OCI-M2 (cell line): ENCODE data around the gene PRSS8.

Experiments
- DNase-seq: peaks from one replicate; lab custom pipeline; 2025; ENCODE audit not compliant: unreplicated experiment; lab: John Stamatoyannopoulos, UW

PRSS8 gene

DNA sequence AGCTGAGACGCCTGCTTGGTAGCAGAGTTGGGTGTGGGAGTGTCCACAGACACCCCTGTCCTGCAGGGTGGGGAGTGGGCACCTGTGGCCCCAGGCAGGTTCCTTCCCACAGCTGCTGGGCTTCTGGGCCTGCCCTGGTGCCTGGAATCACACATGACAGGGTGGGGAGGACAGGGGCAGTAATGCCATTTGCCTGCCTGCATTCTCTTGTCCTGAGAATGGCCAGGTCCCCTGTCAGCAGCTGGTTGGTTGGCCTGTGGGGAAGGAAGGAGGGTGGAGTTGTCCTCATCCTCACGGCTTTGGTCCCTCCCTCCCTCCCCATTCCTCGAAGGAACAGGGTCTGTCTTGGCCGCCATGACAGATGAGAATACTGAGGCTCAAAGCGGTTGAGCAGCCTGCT lies 52.0 kb downstream of the PRSS8 start:
- DNase-seq: no peak

DNA sequence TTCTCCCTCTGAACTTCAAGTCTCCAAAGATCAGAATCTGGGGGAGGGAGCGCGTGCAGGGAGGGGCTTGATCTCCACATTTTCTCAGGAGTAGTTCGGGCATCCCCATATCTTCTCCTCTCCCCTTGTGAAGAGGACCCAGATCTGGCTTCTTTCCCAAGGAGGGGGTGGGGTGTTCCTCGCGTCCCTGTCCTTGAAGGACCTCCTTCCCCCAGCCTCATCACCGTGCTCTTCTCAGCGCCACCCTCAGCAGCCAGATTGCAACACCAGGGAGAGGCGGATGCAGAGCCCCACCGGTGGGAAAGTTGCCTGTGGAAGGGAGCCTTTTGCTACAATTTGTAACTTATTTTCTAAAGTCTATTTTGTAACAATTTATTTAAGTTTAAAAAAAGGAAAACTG lies 52.4 kb downstream of the PRSS8 start:
- DNase-seq: no peak

DNA sequence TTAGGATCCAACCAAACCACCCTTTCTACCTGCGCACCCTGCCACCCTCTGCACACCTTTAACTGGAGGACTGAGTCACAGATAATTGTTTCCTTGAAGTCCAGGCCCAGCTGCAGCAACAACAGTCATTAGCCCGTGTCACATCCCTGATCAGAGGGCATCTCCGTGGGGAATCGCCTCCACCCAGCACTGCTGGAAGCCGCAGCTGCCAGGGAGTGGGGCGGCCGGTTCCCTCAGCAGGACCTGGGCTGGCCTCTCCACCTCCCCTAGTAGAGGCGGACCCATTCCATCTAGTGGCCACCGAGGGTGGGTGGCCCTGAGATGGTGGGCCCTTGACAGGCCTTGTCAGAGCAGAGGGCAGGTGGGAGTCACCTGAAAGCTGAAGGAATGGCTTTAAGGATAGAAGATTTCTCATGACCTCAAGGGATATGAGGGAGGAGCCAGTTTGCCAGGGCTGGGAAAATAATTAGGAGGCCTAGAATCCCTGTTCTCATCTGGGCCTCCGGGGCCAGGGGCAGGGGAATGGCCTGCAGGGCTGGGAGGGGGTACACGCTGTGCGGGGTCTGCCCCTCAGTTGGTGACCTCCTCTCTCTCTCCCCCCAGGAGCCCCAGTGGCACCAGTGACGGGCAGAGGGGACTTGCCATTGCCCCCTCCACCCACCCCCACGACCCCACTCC lies 53.0 kb downstream of the PRSS8 start:
- DNase-seq: no peak
